ENCODE data around the gene CHRM2.

CHRM2 gene

DNA sequence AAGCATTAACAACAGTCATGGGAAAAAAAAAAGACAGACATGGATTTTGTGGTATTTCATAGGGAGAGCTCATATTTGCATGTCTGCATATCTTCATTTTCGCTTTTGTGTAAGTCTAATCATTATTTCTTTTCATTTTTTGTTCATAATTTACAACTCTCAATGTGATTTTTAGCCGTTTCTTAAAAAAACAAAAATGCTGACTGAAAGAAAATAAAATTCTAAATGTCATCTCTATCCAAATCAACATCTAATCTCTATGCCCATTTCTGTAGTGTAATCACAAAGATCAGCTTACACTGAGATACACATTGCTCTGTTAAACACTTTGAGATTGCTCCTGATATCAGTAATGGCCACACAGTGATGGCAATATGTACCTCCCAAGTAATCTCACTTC lies 29.2 kb downstream of the CHRM2 start:
- DNase-seq: no peak

DNA sequence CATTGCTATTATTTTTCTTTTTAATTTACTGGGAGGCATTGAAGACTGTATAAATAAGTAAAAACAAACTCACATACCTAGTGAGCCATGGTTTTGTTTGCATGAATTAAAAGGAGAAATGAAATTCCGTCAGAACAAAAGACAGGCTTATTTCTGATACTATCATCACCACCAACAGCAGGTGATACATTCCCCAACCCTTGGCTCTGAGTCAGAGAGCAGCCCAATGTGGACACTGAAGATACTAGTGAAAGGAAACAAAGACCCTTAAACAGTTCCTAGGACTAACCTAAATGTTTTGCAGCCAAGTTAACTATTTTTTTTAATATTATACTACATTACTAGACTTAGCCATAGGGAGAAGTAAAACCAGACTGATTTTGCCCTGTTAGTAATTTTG lies 31.6 kb downstream of the CHRM2 start:
- no peak for DNase-seq

DNA sequence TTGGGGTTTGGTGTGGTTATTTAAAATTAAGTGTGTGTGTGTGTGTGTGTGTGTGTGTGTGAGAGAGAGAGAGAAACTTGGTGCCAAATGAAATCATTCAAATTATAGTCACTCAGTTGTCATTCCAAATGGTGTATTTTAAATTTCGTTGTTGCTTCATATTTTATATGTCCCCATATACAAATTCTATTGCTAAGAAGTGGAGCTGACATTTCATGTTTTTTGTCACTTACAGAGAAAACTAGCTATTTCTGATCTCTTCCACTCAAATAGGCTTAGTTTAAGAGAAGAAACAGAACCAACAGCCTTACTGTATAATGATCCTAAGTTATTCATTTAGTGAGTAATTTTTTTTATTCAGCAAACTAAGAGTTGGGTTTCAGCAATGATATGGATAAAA lies 42.3 kb downstream of the CHRM2 start:
- no peak for DNase-seq

DNA sequence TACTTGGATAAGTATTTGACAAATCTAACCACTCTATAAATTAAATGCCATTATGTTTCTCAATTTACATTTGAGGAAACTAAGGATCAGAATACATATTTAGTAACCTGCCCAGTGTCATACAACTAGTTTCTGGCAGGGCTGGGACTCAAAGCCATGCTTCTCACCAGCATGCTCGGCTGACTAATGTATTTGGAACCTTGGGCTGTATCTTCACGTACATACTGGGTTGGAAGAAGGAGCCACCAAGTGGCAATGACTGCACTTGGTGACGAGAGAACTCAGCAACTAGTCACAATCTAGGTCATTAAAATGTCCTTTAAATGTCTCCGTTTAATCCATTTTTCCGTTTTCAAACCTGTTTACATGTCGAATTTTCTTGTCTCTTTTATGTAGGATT lies 42.9 kb downstream of the CHRM2 start:
- no peak for DNase-seq

DNA sequence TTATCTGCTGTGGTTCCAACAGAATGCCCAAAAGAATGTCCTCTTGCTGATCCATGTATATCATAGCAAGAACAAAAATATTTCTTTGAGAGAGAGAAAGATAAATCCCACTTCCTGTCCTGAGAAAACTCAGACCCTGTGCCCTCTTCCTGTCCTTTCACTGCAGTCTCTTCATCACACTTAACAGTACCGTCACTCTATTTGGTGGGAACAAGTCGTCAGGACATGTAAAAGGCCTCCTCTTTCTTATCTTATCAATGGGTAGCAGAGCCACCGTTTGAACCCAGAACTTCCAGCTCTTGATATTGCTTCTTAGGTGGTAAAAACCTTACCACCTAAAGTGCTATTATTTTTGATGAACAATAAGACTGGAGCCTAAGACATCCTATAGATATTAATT lies 43.9 kb downstream of the CHRM2 start:
- DNase-seq: no peak

DNA sequence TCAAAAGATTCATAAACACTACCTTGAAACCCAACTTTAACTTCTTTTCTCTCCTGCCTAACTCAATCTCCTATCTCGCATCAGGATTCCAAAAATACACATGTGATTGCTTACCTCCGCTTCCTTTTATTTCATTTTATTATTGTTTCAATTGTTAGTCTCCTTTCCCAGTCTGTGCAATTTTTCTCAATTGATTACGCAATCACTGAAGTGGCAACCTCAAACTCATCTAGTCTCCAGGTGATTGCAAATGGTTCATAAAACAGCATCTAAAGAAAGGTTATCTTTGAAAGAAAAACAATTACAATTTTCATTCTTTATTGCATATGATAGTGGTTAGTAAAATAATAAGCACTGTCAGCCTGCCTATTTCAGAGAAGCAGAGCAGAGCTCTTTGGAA lies 45.6 kb downstream of the CHRM2 start:
- DNase-seq: no peak

DNA sequence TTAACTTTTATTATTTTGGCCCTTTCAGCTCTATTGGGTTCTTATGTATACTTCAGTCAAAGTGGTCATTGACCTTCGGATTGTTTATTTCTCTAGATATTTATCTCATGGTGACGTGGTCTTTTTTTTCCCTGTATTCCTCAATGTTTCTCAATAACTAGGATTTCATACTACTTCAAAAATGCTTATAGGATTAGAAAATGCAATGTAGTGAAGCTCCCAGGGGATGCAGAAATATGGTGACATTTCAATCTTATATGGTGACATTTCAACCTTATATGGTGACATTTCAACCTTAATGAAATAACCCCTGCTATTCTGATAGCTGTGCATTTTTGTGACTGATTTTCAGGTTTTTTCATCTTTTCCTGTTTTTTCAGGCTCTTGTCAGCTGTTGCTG lies 51.4 kb downstream of the CHRM2 start:
- DNase-seq: no peak

DNA sequence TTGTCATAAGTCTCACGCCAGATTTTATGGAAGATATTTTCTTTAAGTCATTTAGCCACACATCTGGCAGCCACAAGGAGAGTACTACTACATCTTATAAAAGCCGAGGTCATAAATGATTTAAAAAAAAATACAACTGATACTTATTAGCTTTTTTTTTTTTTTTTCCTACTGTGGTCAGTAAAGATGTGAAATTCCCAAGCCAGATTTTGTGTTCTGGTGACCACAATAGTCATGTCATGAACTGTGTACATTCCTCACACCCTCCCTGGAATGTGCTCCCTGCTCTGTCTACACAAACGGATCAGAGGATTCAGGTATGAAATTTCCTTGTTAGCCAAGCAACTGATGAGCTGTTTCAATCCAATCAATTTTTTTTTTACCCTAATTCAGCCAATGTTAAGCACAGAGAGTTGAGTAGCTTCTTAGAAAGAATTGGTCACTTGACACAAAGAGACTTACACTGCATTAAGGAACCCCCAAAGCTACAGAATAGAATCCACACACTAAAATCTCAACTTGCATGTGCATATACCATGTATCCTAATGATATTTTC lies 54.7 kb downstream of the CHRM2 start:
- DNase-seq: no peak

DNA sequence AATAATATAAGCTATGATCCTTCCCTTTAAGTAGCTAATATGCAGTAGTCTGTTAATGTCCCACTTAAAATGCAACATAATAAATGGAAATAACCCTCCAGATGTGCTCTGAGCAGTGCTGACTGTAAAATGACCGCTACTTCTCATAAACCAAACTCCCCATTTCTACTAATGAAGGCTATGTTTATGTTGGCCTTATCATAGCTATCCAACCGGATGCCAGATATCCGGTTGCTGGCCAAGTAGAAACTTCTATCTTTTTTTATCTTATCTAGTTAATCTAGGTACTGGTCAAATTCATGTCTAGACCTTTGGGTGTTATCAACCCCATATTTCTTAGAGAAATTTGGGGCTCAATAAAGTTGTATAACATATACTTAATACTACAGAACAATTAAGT lies 56.6 kb downstream of the CHRM2 start:
- DNase-seq: no peak

DNA sequence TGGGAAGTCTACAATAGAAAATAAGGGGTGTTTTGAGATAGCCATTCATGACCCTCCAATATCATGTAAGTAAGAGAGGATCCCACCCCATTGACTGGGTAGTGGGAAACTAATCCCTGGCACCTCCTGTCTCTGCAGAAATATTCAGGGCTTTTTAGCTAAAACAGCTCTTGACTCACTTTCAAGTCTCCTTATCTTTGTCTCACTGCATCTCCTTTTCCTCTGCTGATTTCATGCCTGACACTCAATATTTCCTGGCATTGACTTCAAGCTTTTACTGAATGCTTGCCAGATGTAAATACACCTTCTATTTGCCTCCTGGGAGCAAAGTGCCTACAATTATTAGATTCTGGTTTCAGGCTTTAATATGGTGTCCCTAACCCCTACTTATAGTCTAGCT lies 57.1 kb downstream of the CHRM2 start:
- DNase-seq: no peak

DNA sequence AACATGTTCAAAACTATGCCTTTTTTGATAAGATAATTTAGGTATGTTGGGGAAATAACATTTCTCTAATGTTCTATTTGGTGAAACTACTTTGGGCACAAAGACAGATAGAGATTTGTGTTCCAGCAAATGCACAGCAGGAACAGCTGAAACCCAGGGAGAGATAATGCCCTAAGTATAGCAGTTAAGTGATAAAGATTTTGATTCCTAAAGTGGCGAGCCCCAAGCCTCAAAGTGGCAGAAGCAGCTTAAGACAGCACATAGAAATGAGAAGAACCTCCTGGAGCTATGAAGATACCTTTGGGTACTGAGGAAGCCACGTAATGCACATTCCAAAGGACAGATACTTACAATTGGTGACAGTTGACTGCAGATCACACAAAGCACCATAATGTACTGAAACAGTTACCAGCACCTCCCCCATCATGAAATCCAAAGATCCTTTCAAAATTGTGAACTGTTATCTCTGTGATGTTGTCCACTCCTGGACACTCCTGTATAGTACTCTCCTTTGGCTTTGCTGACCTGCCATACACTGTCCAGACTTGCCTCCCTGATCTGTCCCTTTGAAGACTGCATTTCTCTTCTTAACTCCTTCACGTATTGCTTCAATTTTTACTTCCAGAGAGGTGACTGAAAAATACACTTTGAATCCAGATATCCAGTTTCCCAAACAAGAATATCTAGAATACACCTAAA lies 62.9 kb downstream of the CHRM2 start:
- no peak for DNase-seq

DNA sequence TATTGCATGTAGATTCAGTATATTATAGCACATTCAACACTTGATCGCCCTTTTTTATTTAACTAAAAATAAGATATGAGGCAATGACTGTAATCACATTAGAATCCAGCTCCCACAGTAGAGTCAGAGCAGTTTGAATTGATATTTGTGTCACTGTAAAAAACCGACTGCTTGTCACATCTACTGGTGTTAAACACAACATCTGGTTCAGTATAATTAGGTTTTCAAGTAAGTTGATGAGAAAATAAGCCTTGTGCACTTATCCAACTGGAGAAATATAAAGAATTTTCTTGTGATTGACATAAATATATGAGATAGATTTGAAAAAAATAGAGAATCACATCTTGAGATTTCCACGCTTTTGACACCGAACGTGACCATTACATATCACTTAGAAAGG lies 69.0 kb downstream of the CHRM2 start:
- no peak for DNase-seq

DNA sequence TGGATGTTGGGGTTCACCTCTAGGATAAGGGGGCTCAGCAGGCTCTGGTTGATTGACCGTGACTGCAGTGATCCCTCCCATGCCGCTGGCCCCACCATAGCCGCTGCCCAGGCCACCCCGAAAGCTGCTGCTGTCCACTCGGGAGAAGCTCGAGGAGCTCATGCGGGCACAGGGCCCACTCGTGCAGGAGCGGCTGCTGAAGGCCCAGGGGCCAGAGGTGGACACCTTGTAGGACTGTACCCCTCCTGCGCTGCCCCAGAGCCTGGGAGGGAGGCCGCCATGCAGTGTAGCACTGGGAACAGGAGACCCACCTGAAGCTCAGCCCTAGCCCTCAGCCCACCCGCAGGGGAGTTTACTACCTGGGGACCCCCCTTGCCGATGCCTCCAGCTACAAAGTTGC lies 70.0 kb downstream of the CHRM2 start:
- DNase-seq: no peak

DNA sequence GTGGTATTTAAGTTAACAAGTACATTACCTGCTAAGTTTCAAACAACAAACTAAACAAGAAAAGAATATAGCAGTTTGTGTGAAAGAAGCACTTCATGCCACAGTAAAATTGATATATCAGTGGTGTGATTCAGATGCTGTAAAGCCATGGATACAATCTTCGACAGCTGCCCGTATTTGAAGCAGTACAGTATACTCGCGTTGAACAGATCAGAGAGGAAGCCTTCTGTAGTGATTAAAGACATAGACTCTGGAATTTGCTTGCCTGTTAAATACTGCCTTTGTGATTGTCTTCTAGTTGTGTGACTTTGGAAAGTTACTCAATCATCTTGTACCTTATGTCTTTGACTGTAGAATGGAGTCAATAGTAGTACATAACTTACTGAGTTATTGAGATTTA lies 71.7 kb downstream of the CHRM2 start:
- no peak for DNase-seq

DNA sequence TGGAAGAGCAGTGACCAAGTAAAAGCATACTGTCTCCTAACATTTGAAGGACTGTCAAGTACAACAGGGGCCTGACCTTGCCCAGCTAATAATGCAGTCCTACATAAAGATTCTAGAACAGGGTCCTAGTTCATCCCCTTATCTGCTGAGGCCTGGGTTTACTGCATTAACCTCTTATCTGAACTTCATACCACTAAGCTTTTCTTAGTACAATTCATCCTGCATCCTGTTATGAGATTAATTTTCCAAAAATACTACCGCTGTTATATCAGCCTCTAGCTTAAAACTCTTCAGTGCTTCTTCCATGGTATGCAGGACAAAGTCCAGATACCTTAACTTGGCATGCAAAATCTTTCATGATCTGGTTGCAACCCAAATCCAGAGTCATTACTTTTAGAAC lies 72.5 kb downstream of the CHRM2 start:
- no peak for DNase-seq

DNA sequence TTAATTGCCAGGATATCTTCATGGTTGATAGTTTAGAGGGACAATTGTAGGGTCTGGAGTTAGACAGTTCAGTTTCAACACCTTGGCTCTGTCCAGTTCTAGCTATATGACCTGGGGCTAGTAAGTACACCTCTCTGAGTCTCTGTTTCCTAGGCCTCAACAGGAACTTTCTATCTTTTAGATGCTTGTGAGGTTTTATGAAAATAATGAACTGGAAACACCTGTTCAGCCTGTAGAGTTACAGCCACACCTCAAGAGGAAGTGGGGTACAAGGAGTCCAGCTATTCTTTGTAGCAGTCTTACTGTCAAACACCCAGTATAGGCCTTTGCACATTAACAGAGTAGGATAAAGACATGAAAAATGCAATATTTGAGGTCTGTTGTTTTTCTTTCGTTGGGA lies 73.4 kb downstream of the CHRM2 start:
- no peak for DNase-seq

DNA sequence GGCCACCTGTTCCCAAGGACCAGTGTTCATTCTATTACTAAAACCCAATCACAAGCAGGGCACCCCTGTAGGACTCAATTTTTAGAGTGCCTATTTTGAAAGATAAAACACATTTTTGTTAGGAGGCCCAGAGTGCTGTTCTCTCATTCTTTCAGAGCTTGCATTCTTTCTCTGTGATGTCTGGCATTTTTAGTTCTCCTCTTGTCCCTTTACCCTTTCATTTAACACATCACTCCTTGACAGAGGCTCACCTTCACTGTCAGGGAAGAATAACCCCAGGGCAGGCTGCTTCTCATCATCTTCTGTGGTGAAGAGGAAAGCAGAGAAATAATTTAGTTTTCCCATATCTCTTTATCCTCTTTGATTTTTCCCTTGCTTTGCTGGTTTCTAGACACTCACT lies 73.9 kb downstream of the CHRM2 start:
- DNase-seq: no peak

DNA sequence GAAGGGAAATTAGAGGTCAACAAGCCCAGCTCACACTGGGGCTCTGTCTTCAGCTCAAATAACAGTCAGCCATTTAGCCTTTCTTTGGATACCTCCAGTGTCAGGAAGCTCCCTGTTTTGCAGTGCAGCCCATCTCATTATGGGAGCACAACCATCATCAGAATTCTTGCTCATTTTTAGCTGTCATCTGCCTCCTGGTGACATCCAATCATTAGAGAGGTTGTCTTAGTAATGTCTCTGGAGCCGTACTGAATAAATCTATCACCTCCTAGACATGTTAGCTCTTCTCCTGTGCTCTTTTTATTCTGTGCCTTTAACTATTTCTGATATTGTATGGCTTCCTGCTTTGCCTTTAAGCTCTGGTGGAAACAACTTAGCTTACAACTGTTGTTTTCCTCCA lies 74.5 kb downstream of the CHRM2 start:
- DNase-seq: no peak

DNA sequence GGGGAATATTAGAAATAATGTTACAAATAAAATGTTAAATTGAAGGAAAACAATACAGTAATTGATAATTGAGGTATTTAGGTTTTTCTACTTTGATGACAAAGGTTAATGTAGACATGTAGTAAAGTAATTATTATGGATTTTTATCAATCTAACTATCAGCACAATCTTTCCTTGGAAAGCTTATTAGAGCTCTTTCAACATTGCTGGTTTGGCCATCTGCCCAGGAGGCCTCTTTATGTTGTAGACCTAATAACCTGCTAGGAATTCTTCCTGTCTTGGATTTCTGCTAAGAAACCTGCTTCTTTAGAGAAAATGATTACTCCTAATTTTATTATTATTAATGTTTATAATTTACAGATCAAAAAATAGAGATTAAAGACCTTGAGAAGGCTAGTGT lies 78.9 kb downstream of the CHRM2 start:
- DNase-seq: no peak

DNA sequence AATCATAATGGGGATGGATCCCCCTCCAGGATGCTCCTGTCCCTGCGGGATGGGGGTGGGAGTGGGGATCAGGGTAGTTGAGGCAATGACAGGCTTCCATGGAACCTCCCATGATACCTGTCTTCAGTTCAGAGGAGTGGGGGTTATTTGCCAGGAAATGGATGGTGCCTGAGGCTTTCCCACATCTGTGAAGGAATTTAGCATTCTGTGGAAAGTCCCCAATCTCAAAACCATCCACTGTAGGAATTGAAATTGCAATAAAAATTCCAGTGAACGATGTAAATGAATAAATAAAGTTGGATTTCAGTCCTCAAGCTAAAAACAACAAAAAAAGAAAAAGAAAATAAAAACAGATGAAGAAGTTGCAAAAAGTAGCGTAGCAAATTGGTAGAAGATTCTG lies 81.9 kb downstream of the CHRM2 start:
- DNase-seq: no peak

DNA sequence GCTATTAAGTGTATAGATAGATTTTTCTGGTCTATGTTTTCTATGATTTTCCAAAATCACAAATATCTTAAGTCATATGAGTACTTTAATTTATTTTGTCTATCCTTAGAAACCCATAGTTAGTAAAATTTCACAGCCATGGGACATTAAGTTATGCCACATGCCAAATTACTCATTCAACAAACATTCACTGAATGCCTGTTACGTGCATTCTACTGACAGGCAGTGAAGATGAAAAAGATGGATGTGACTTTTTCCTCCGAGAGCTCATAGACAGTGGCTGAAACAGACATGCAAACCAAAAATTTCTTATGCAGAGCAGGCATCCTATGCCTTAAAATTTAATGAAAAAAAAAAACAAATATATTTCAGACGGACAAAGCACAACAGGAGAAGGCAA lies 84.9 kb downstream of the CHRM2 start:
- DNase-seq: no peak

DNA sequence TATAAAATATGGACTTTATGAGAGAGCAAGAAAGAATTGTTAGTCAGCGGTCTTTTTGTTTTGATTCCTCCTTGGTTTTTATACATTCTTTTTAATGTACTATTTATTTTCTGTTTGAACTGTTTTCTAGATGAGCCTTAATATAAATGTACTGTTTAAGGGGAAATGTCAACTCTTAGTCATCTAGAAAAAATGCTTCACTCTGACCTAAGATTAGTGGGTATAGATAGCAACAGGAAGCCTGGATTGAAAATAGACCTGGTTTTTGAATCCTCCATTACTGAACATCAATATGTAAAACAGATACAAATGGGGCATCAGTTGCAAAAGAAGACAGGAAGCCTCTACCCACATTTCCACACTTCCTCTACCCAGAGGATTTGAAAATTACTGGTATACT lies 87.8 kb downstream of the CHRM2 start:
- DNase-seq: no peak

DNA sequence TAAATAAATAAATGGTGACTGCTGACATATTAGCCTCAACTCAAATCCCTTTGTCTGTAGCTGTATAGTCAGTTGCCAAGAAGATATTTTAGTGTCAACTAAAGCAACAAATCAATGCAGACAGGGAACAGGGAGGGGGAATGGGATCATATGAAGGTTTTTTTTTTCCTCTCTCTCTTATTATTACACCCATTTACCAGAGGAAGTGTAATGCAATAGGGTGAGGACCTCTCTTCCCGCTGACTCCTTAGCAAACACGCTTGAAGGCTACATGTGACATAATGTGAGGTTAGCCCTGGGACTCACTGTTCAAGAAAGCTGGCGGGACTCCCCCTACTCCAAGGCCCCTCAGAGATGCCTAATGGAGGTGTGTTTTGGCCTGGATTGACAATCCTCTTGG lies 88.2 kb downstream of the CHRM2 start:
- no peak for DNase-seq

DNA sequence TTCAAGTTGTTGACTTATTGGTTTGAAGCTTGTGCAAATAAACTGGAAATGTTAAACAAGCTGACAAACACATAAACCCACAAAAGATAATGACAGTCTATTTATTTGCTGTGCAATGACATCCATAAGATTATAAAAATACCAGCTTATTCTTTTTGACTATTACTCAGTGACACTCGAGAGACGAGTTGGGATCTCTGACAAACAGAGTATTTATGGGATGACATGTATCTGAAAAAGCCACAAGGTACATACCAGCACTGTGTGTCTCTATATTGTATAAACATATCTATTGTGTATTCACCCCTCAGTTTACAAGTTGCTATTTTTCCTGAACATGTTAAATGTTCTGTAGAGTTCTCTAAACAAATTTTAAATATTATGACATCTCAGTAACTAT lies 88.9 kb downstream of the CHRM2 start:
- DNase-seq: no peak

DNA sequence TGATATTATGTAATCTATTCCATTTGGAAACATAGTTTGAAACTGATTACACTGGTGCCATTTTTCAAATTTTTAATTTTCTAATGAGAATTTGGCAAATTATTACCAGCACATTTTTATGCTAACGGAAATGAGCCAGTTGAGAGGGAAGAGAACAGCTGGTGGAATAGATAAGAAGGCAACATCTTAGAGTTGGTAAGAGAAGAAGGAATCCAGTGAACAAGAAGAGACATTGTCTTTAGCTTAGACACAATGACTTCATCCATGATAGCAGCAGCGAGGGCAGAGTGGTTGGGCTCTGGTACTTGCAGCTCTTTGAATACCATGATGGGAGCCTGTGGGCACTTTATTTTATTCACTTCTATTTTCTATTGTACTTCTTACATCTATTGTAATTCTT lies 89.6 kb downstream of the CHRM2 start:
- DNase-seq: no peak

DNA sequence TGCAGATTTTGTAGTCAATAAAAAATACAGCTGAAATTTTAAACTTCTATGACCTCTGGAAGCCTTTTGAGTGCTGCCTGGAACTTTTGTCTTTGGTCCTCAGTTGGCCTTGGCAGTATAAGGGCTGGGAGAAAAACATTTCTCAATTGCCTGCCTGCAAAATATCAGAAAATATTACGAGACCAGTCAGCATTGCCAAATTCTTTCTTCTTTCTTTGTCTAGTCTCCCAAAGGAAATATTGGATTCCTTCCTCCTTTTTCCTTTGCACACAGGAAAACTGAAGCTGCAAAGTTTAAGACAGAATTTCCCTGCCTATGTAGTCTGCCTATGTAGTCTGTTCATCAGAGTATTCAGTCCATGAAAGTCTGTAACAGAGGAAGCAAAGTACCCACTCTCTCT lies 95.9 kb downstream of the CHRM2 start:
- no peak for DNase-seq

Measured in NCI-H146 (cell line).